Measurements from ENCODE around the gene LSM4. TPM values are rescaled to one million over a fixed set of nuclear protein-coding genes. Genes with fewer than 3 reads are reported as not detected.

LSM4 gene
- total and polyA plus RNA-seq, 2 of the 13 experiments (the other 11 are each of a cell fraction or from before 2014, with no cell fraction given), result 65.8 to 166 TPM

DNA sequence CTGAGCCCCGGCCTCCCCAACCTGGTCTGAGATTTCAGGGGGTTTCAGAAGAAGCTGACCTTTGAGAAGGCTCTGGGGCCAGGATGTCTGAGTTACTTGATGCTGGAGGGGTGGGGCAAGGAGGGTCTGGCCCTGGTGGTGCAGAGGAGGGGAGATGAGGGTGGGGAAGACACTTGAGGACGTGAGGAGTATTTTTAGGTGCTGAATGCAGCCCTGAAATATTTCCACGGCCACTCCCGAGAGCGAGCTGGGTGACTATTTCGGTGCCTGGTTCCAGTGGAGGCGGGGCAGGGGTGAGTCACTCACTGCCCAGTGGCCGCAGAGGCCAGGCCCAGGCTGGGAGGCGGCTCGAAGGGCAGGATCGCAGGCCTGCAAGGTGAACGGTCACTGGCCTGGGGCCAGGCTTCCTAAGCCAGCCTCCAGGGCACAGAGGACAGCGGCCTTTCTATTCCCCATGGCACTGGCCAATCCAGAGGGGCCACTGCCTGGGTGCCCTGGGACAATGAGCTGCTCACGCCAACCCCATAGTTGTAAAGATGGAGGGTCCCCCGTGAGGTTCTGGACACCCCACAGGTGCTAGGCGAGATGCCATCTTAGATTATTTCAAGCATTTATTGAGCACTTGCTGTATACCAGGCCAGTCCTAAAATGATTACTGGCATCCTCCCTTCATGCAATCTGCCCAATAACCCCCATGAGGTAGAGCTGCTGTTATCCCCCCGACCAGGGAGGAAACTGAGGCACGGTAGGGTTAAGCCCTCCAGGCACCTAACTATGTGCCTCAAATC is 21.8 kb downstream of the LSM4 start (continued):
- TF ChIP-seq HIC2 (CRISPR knock-in tag; IDR thresholded peaks at IDR 0.05; ENCODE audit: low read depth) (peak; percentile 89), DPF2 (CRISPR knock-in tag; IDR thresholded peaks at IDR 0.05; ENCODE audit: borderline replicate concordance, low read depth) (no peak), ZNF234 (CRISPR knock-in tag; conservative IDR thresholded peaks at IDR 0.05) (no peak), JUNB (CRISPR knock-in tag; IDR thresholded peaks at IDR 0.05; ENCODE audit: borderline replicate concordance) (peak; percentile 69; the same call in 1 of the 2 replicates), ZNF296 (CRISPR knock-in tag; conservative IDR thresholded peaks at IDR 0.05) (0 out of 2 replicates have a peak, but pooled peaks have one; percentile 49), ZNF205 (CRISPR knock-in tag; IDR thresholded peaks at IDR 0.05) (0 out of 2 replicates have a peak, but pooled peaks have one; percentile 26), ZNF292 (CRISPR knock-in tag; IDR thresholded peaks at IDR 0.05; ENCODE audit: borderline replicate concordance, low read depth) (no peak; the same call in 1 of the 2 replicates), RELA (CRISPR knock-in tag; IDR thresholded peaks at IDR 0.05) (no peak), ZNF337 (CRISPR knock-in tag; IDR thresholded peaks at IDR 0.05; ENCODE audit: borderline replicate concordance, low read depth) (no peak), ZNF790 (CRISPR knock-in tag; IDR thresholded peaks at IDR 0.05; ENCODE audit: borderline replicate concordance) (no peak), ZNF546 (CRISPR knock-in tag; conservative IDR thresholded peaks at IDR 0.05) (no peak), ZNF83 (CRISPR knock-in tag; IDR thresholded peaks at IDR 0.05; ENCODE audit: borderline replicate concordance) (no peak), ZNF710 (CRISPR knock-in tag; IDR thresholded peaks at IDR 0.05; ENCODE audit: borderline replicate concordance) (no peak), ZNF343 (CRISPR knock-in tag; IDR thresholded peaks at IDR 0.05) (no peak), ZMYM4 (CRISPR knock-in tag; IDR thresholded peaks at IDR 0.05) (no peak), ARID2 (CRISPR knock-in tag; IDR thresholded peaks at IDR 0.05; ENCODE audit: borderline replicate concordance) (no peak), ZNF619 (CRISPR knock-in tag; IDR thresholded peaks at IDR 0.05) (no peak), FOXO1 (CRISPR knock-in tag; IDR thresholded peaks at IDR 0.05) (no peak; the same call in 1 of the 2 replicates), FOXA1 (IDR thresholded peaks at IDR 0.05) (no peak), FOXA1 (CRISPR knock-in tag; IDR thresholded peaks at IDR 0.05) (no peak), ZNF850 (CRISPR knock-in tag; conservative IDR thresholded peaks at IDR 0.05) (no peak), SAFB2 (CRISPR knock-in tag; IDR thresholded peaks at IDR 0.05; ENCODE audit: borderline replicate concordance, low read depth) (no peak), ZNF720 (CRISPR knock-in tag; IDR thresholded peaks at IDR 0.05) (no peak), FOSL1 (CRISPR knock-in tag; IDR thresholded peaks at IDR 0.05; ENCODE audit: borderline replicate concordance) (peak; percentile 88), BRCA1 (CRISPR knock-in tag; IDR thresholded peaks at IDR 0.05) (no peak), ZNF766 (CRISPR knock-in tag; IDR thresholded peaks at IDR 0.05; ENCODE audit: borderline replicate concordance) (no peak), JUN (CRISPR knock-in tag; IDR thresholded peaks at IDR 0.05) (peak; percentile 55; the same call in 1 of the 2 replicates), ZNF253 (CRISPR knock-in tag; IDR thresholded peaks at IDR 0.05; ENCODE audit: borderline replicate concordance) (no peak)
